Breast epithelium (tissue), 4 donors: Measurements from ENCODE around the gene NCBP3. TPM values are rescaled to one million over a fixed set of nuclear protein-coding genes. Genes with fewer than 3 reads are reported as not detected.
"Not testable (repeated sequence)": the region's sequence is repeated elsewhere in the genome, so short reads cannot be mapped to it uniquely, and the experiment has no call there.

Experiments
- DNase-seq, 2 donors: peaks; one replicate each; pipeline ENCODE4 v3.0.0-alpha.2; 2019; ENCODE audit warnings: low spot score in 2 of 2
- H3K27ac ChIP-seq, 2 donors: fragments of 200-600 bp; sonication (generic) in 1 of 2; one replicate each; pipeline ENCODE4 v1.5.1; 2016 to 2019; ENCODE audit warnings: mild to moderate bottlenecking in 1 of 2
- H3K27me3 ChIP-seq, 2 donors: fragments of 200-600 bp; sonication (generic) in 1 of 2; one replicate each; pipeline versions ENCODE4 v1.5.1 to v1.6.0; 2017 to 2019; ENCODE audit warnings: control low read depth in 1 of 2, mild to moderate bottlenecking in 1 of 2
- H3K36me3 ChIP-seq: fragments of 200-600 bp; one replicate; pipeline ENCODE4 v1.5.1; 2019
- H3K4me1 ChIP-seq, 2 donors: fragments of 200-600 bp; sonication (generic); one replicate each; pipeline ENCODE4 v1.5.1; 2016 to 2019; ENCODE audit warnings: control low read depth in 1 of 2
- H3K4me3 ChIP-seq, 3 donors: fragments of 200-600 bp; sonication (generic); 1 replicate in 2 of 3; 2 replicates in 1 of 3; pipeline ENCODE4 v1.5.1; 2016 to 2019; ENCODE audit warnings: mild to moderate bottlenecking in 3 of 3, moderate library complexity in 2 of 3
- H3K9me3 ChIP-seq, 2 donors: fragments of 200-600 bp; sonication (generic) in 1 of 2; one replicate each; pipeline ENCODE4 v1.5.1; 2016 to 2019; ENCODE audit warnings: control low read depth in 1 of 2
- CTCF ChIP-seq, 3 donors: fragments of 450-650 bp; IDR thresholded peaks; one replicate each; pipeline ENCODE4 v1.5.1; 2016 to 2017; ENCODE audit warnings: antibody characterized with exemption in 3 of 3, mild to moderate bottlenecking in 3 of 3, moderate library complexity in 3 of 3
- POLR2A ChIP-seq: fragments of 450-650 bp; IDR thresholded peaks from one replicate; pipeline ENCODE4 v1.6.1; 2016; ENCODE audit warnings: antibody characterized with exemption, mild to moderate bottlenecking, moderate library complexity
- POLR2AphosphoS5 ChIP-seq, 3 donors: sonication (generic); formaldehyde crosslinking; IDR thresholded peaks; one replicate each; pipeline ENCODE4 v1.6.1; 2017; ENCODE audit warnings: antibody characterized with exemption in 3 of 3
- intact Hi-C: fragments of 100-400 bp; cut with DNase I; formaldehyde crosslinking; loops from one replicate; pipeline ENCODE4 v1.15.1; 2023; ENCODE audit warnings: low total_unique reads
- total RNA-seq, 3 donors: library from RNA; depleted of rRNA; stranded (reverse); fragments of >200 nt; gene quantifications; one replicate each; pipeline ENCODE4 v1.1.0, GENCODE V29; 2016

The NCBP3 gene
- total RNA-seq, 3 donors from 2014 or later: 21.6 to 34.1 (median 25.9) TPM

- TF ChIP-seq POLR2AphosphoS5 (IDR thresholded peaks at IDR 0.05) (no peak), CTCF (IDR thresholded peaks at IDR 0.05) (no peak), POLR2A (no peak)
- no peaks in the 10 kb centered on the region for H3K4me1 ChIP-seq
- no peak for DNase-seq
- no peak overlapping the region for H3K27ac ChIP-seq
- H3K36me3 ChIP-seq: no peaks in the 10 kb centered on the region
- no peaks in the 10 kb centered on the region for H3K9me3 ChIP-seq
- intact Hi-C loops: loop anchor here (10.0 kb wide), 1 partner anchor 807 kb away; no protein-coding TSS in a partner anchor
- H3K27me3 ChIP-seq: no peaks in the 10 kb centered on the region
- H3K4me3 ChIP-seq: no peak overlapping the region
Measured at GRCh38 chr17:3857261-3858105, 11.4 kb upstream of the NCBP3 start.

GRCh38 chr17:3854204-3854603, 8.2 kb upstream of the NCBP3 start:
- H3K9me3 ChIP-seq, DNase-seq, H3K27me3 ChIP-seq, H3K36me3 ChIP-seq, H3K27ac ChIP-seq, H3K4me3 ChIP-seq, H3K4me1 ChIP-seq: not testable (repeated sequence)
- intact Hi-C loops: loop anchor here (10.0 kb wide), 1 partner anchor 811 kb away; no protein-coding TSS in a partner anchor

DNA sequence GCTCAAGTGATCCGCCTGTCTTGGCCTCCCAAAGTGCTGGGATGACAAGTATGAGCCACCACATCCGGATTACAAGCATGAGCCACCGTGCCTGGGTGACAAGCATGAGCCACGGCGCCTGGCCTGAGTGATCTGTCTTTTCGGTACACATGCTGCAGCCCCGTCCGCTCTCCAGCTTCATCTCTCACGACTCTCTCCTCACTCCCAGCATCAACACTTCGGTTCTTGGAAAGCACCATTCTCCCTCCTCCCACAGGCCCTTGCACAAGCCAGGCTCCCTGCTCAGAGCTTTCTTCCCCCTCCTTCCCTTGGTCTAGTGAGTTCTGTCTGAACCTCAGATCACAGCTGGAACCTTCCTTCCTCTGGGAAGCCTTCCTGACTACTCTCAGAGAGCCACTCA, 6.5 kb upstream of the NCBP3 start:
- no peak for DNase-seq
- no peak overlapping the region for H3K4me3 ChIP-seq
- TF ChIP-seq CTCF (IDR thresholded peaks at IDR 0.05) (no peak), POLR2AphosphoS5 (IDR thresholded peaks at IDR 0.05) (no peak), POLR2A (no peak)
- H3K27ac ChIP-seq: no peak overlapping the region
- H3K36me3 ChIP-seq: no peaks in the 10 kb centered on the region
- H3K9me3 ChIP-seq: no peaks in the 10 kb centered on the region
- intact Hi-C loops: loop anchor here (10.0 kb wide), 1 partner anchor 812 kb away; no protein-coding TSS in a partner anchor
- no peaks in the 10 kb centered on the region for H3K4me1 ChIP-seq
- H3K27me3 ChIP-seq: no peaks in the 10 kb centered on the region

DNA sequence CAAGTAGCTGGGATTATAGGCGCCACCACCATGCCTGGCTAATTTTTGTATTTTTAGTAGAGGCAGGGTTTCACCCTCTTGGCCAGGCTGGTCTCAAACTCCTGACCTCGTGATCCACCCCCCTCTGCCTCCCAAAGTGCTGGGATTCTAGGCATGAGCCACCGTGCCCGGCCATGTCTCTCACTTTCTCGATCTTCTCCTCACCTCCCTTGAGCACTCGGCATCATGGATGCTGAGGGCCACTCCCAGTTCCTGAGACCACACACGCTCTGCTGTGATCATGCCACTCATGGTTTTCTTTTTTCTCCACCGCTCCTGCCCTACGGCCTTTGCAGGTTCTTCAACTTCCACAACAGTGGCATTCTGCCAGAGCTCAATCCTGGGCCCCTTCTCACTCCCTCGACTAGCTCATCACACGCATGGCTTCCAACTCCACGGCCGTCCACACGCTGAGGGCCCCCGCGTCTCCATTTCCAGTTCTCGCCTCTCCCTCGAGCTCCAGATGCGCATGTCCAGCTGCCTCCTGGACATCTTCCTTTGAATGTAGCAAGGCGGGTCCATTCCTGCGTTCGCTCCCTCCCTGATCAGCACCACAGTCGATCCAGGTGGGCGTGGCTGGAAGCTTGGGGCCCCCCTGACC, 5.5 kb upstream of the NCBP3 start:
- intact Hi-C loops: loop anchor here (10.0 kb wide), 1 partner anchor 813 kb away; no protein-coding TSS in a partner anchor

DNA sequence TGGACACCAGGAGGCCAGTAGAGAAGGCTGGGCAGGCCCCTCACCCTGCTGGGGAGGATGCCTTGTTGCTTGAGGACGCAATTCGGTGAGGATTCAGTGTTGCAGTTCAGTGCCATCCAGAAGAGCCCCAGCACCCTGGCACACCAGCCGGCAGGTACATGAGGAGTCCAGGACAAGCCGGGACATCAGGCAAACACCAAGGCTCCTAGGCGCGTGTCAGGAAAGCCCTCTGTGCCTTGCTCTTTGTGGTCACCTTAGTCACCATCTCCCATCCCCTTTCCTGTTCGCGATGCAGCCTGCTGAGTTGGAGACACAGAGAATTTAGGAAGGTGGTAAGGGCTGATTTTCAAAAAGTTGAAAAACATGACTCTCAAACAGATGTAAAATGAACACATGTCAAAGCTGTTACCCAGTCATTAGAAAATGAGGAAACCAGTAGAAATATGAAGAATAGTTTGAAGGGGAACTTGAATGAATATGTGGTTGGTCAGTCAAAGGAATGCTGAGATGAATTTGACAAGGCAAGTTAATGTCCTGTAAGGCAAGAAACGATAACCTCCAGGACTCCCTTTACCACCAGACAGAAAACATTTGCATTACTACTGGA, 2.3 kb upstream of the NCBP3 start:
- H3K4me1 ChIP-seq: no peaks in the 10 kb centered on the region
- H3K27ac ChIP-seq: no peak overlapping the region
- H3K36me3 ChIP-seq: no peaks in the 10 kb centered on the region
- intact Hi-C loops: no loop called here
- H3K9me3 ChIP-seq: no peaks in the 10 kb centered on the region
- no peaks in the 10 kb centered on the region for H3K27me3 ChIP-seq
- no peak for TF ChIP-seq CTCF (IDR thresholded peaks at IDR 0.05)
- TF ChIP-seq POLR2A: no peak
- no peak for TF ChIP-seq POLR2AphosphoS5 (IDR thresholded peaks at IDR 0.05)
- no peak overlapping the region for H3K4me3 ChIP-seq
- DNase-seq: no peak

More for the DNA sequence above, 5.5 kb upstream of the NCBP3 start:
- TF ChIP-seq POLR2AphosphoS5 (IDR thresholded peaks at IDR 0.05) (no peak), POLR2A (no peak), CTCF (IDR thresholded peaks at IDR 0.05) (no peak)
- Histone ChIP-seq H3K4me3 (no peak overlapping the region), H3K4me1 (no peaks in the 10 kb centered on the region), H3K36me3 (no peaks in the 10 kb centered on the region), H3K27ac (no peak overlapping the region), H3K9me3 (no peaks in the 10 kb centered on the region), H3K27me3 (no peaks in the 10 kb centered on the region)
- DNase-seq: no peak
